DND-41 (cell line): ENCODE results near the gene PLCG1.

Experiments
- ATAC-seq: fragments of 200-7000 bp; cut with Tn5 transposase; 3 replicates; pipeline ENCODE4 v1.9.1; 2021; ENCODE audit warnings: low read depth; ENCODE audit not compliant: insufficient read depth
- DNase-seq: peaks from one replicate; pipeline ENCODE4 v3.0.0-alpha.2; 2020
- H2AFZ ChIP-seq: 2 replicates; pipeline ENCODE4 v1.6.0; 2012; ENCODE audit warnings: low read depth, low read length
- H3K27ac ChIP-seq: 2 replicates; pipeline ENCODE4 v1.5.1; 2012; ENCODE audit warnings: low read length, inconsistent platforms
- H3K27me3 ChIP-seq: fragments of 200-600 bp; sonication (generic); 2 replicates; pipeline ENCODE4 v1.6.0; 2012; ENCODE audit warnings: low read length, mild to moderate bottlenecking, inconsistent platforms; ENCODE audit not compliant: insufficient read depth, poor library complexity
- H3K36me3 ChIP-seq: 2 replicates; pipeline ENCODE4 v1.5.1; 2012; ENCODE audit warnings: low read length, inconsistent platforms; ENCODE audit not compliant: insufficient read depth
- H3K4me1 ChIP-seq: 2 replicates; pipeline ENCODE4 v1.5.1; 2012; ENCODE audit warnings: mild to moderate bottlenecking, low read length; ENCODE audit not compliant: insufficient read depth
- H3K4me2 ChIP-seq: 2 replicates; pipeline ENCODE4 v1.6.0; 2012; ENCODE audit warnings: mild to moderate bottlenecking, moderate library complexity, low read length, inconsistent platforms; ENCODE audit not compliant: insufficient read depth
- H3K4me3 ChIP-seq, 2 experiments: fragments of 200-600 bp in 1 of 2; shearing (Covaris generic) in 1 of 2; 2 replicates each; pipeline ENCODE4 v1.5.1; 2012 to 2016; ENCODE audit warnings: inconsistent platforms in 2 of 2, low read length in 2 of 2, mild to moderate bottlenecking in 2 of 2, low read depth in 1 of 2, moderate library complexity in 1 of 2
- H3K79me2 ChIP-seq: 2 replicates; pipeline ENCODE4 v1.6.0; 2012; ENCODE audit warnings: low read length, inconsistent platforms; ENCODE audit not compliant: insufficient read depth
- H3K9ac ChIP-seq: 2 replicates; pipeline ENCODE4 v1.6.0; 2012; ENCODE audit warnings: low read depth, mild to moderate bottlenecking, inconsistent platforms, low read length, moderate library complexity
- H3K9me3 ChIP-seq: 2 replicates; pipeline ENCODE4 v1.5.1; 2012; ENCODE audit warnings: low read length, moderate library complexity, mild to moderate bottlenecking, inconsistent platforms; ENCODE audit not compliant: insufficient read depth, severe bottlenecking
- H4K20me1 ChIP-seq: 2 replicates; pipeline ENCODE4 v1.6.0; 2012; ENCODE audit warnings: low read length; ENCODE audit not compliant: insufficient read depth
- EZH2 ChIP-seq: IDR thresholded peaks from 3 replicates; pipeline ENCODE4 v1.6.1; 2012; ENCODE audit warnings: borderline replicate concordance, low read depth, mild to moderate bottlenecking, moderate library complexity, low read length, inconsistent platforms; ENCODE audit not compliant: severe bottlenecking
- TF ChIP-seq, protein P1 (sequence below): IDR thresholded peaks from 2 replicates; pipeline ENCODE4 v1.5.1; 2012; ENCODE audit warnings: borderline replicate concordance, low read length, moderate library complexity, mild to moderate bottlenecking; ENCODE audit not compliant: poor library complexity, severe bottlenecking; ENCODE audit errors: extremely low read depth

Gene PLCG1

DNA sequence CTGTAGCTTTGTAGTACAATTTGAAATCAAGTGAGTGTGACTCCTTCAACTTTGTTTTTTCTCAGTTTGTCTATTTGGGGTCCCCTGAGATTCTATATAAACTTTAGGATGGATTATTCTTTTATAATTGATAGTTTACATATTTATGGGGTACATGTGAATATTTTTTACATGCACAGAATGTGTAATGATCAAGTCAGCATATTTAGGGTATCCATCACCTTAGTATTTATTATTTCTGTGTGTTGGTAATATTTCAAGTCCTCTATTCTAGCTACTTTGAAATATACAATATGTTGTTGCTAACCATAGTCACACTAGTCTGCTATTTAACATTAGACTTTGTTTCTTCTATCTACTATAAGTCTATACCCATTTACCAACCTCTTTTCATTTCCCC lies 50.3 kb downstream of the PLCG1 start:
- TF ChIP-seq EZH2, result no peak
- TF ChIP-seq, protein P1, sequence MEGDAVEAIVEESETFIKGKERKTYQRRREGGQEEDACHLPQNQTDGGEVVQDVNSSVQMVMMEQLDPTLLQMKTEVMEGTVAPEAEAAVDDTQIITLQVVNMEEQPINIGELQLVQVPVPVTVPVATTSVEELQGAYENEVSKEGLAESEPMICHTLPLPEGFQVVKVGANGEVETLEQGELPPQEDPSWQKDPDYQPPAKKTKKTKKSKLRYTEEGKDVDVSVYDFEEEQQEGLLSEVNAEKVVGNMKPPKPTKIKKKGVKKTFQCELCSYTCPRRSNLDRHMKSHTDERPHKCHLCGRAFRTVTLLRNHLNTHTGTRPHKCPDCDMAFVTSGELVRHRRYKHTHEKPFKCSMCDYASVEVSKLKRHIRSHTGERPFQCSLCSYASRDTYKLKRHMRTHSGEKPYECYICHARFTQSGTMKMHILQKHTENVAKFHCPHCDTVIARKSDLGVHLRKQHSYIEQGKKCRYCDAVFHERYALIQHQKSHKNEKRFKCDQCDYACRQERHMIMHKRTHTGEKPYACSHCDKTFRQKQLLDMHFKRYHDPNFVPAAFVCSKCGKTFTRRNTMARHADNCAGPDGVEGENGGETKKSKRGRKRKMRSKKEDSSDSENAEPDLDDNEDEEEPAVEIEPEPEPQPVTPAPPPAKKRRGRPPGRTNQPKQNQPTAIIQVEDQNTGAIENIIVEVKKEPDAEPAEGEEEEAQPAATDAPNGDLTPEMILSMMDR, result no peak
- no peak overlapping the region for H2AFZ ChIP-seq

DNA sequence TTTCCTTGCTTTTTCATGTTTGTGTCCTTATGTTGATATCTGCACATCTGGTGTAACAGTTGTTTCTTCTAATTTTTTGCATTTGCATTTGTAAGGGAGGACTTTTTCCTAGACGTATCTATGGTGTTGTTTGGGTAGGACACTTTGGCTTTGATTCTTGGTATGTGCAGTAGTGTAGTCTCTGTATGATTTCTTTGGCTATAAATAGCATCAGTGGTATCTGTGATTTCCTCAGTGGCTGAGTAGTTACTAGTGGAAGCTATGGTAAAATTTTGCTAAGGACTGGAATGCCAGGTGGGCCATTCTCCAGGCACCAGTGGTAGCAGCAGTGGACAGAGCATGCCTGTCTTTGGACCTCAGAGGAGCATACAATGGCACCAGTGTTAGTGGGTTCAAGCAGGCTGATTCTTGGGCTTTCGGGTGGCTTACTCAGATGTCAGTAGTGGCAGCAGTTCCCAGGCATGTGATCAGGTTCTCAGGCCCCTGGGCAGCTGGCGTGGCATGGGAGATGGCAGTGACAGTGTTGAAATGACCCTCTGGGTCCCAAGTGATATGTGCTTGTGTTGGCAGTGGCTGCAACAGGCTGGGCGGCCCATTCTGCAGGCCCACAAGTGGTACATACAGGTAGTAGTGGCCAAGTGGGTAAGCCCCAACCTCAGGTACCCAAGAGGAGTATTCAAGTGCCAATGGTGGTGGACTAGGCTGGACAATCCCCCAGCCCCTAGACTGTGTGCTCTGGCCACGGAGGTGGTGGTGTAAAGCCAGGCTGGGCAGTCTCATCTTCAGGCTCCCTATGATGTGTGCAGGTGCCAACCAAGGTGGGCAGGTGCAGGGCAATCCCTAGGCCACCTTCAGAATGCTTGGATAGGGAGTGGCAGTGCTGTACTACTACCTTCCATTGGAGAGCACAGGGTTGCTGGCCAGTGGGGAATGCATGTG lies 54.5 kb downstream of the PLCG1 start:
- Histone ChIP-seq H3K79me2 (no peaks in the 10 kb centered on the region), H4K20me1 (no peaks in the 10 kb centered on the region), H2AFZ (no peak overlapping the region), H3K27ac (no peak overlapping the region), H3K9me3 (peaks cover 12% of the 10 kb centered on the region), H3K36me3 (no peaks in the 10 kb centered on the region), H3K4me2 (no peak overlapping the region), H3K9ac (no peak overlapping the region), H3K4me1 (no peaks in the 10 kb centered on the region), H3K4me3 (no peak overlapping the region), H3K27me3 (no peaks in the 10 kb centered on the region)
- no peak for DNase-seq
- ATAC-seq, result no peak
- TF ChIP-seq, protein P1, result no peak
- no peak for TF ChIP-seq EZH2

More for the DNA sequence above, 50.3 kb downstream of the PLCG1 start:
- ATAC-seq, result no peak
- peaks cover 10% of the 10 kb centered on the region for H3K9me3 ChIP-seq
- no peaks in the 10 kb centered on the region for H3K4me1 ChIP-seq
- DNase-seq, result no peak
- no peaks in the 10 kb centered on the region for H3K27me3 ChIP-seq
- H3K79me2 ChIP-seq, result no peaks in the 10 kb centered on the region
- no peak overlapping the region for H3K27ac ChIP-seq
- H4K20me1 ChIP-seq, result no peaks in the 10 kb centered on the region
- no peak overlapping the region for H3K4me3 ChIP-seq
- peaks cover 10% of the 10 kb centered on the region; the same call in 1 of the 2 replicates for H3K36me3 ChIP-seq
- H3K4me2 ChIP-seq, result no peak overlapping the region
- no peak overlapping the region for H3K9ac ChIP-seq

DNA sequence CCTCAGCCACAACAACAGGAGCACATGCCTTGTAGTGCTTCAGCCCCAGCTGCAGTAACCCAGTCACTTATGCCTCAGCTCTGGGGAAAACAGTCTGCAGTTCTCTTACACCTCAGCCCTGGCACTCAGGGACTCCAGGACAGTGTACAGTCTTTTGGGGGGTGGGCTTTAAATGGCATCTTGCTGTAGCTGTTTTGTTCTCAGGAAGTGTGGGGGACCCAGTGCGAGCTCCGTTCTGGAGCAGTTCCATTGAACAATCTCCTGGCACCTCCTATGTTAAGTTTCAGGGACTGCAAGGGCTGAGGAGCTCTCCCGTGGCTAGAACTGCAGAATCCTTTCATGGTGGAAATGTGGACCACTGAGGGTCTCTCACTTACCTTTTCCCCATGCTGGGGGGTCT lies 55.2 kb downstream of the PLCG1 start:
- Histone ChIP-seq H4K20me1 (no peaks in the 10 kb centered on the region), H3K9ac (no peak overlapping the region), H3K9me3 (peaks cover 12% of the 10 kb centered on the region), H2AFZ (no peak overlapping the region), H3K4me2 (no peak overlapping the region), H3K79me2 (no peaks in the 10 kb centered on the region), H3K27me3 (no peaks in the 10 kb centered on the region), H3K27ac (no peak overlapping the region), H3K4me1 (no peaks in the 10 kb centered on the region), H3K36me3 (no peaks in the 10 kb centered on the region), H3K4me3 (no peak overlapping the region)
- no peak for TF ChIP-seq EZH2
- TF ChIP-seq, protein P1, result no peak
- ATAC-seq (no peak), DNase-seq (no peak)
